Ishikawa (cell line): ENCODE results near the gene PRDM11.

Experiments
- CEBPB ChIP-seq: IDR thresholded peaks from 2 replicates; pipeline ENCODE4 v1.6.1; 2012
- CREB1 ChIP-seq: IDR thresholded peaks from 2 replicates; pipeline ENCODE4 v1.6.1; 2012; ENCODE audit warnings: low read depth
- EGR1 ChIP-seq: IDR thresholded peaks from 2 replicates; pipeline ENCODE4 v1.6.1; 2012
- EP300 ChIP-seq: IDR thresholded peaks from 2 replicates; pipeline ENCODE4 v1.6.1; 2012; ENCODE audit warnings: borderline replicate concordance
- FOXM1 ChIP-seq: IDR thresholded peaks from 2 replicates; pipeline ENCODE4 v1.6.1; 2012; ENCODE audit warnings: low read depth, borderline replicate concordance
- NFIC ChIP-seq: IDR thresholded peaks from 2 replicates; pipeline ENCODE4 v1.6.1; 2012
- RAD21 ChIP-seq: IDR thresholded peaks from 2 replicates; pipeline ENCODE4 v1.6.1; 2012; ENCODE audit warnings: low read depth
- TAF1 ChIP-seq: IDR thresholded peaks from 2 replicates; pipeline ENCODE4 v1.6.1; 2012; ENCODE audit warnings: low read depth, mild to moderate bottlenecking
- TCF12 ChIP-seq: IDR thresholded peaks from 2 replicates; pipeline ENCODE4 v1.6.1; 2012; ENCODE audit warnings: low read depth
- TEAD4 ChIP-seq: IDR thresholded peaks from 2 replicates; pipeline ENCODE4 v1.6.1; 2012
- YY1 ChIP-seq: IDR thresholded peaks from 2 replicates; pipeline ENCODE4 v1.6.1; 2012; ENCODE audit warnings: low read depth
- ZBTB7A ChIP-seq: IDR thresholded peaks from 2 replicates; pipeline ENCODE4 v1.6.1; 2012; ENCODE audit warnings: low read depth
- TF ChIP-seq, protein P1 (sequence below): IDR thresholded peaks from 2 replicates; pipeline ENCODE4 v1.6.1; 2012
- TF ChIP-seq, protein P2 (sequence below): IDR thresholded peaks from 2 replicates; pipeline ENCODE4 v1.6.1; 2012; ENCODE audit warnings: low read depth, mild to moderate bottlenecking
- TF ChIP-seq, protein P3 (sequence below): IDR thresholded peaks from 2 replicates; pipeline ENCODE4 v1.6.1; 2012

The PRDM11 gene

DNA sequence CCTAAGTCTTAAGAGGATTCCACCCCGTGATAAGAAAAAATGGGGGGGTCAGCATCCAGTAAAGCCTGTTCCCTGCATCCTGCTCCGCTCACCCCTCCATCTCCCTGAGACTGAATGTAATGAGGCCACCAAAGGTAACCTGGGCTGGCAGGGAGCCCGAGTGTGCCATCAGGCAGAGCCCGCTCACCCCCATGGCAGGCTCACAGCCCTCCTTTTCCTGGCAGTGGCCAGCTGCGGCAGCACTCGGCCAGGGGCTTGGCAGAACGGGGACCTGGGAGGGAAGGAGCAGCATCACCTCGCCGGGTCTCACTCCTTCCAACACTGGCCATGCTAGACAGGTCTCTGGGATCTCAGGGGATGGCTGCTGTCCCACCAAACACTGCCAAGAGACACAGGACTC lies 64.4 kb downstream of the PRDM11 start:
- TF ChIP-seq TCF12 = no peak
- no peak for TF ChIP-seq CEBPB
- TF ChIP-seq, protein P1, sequence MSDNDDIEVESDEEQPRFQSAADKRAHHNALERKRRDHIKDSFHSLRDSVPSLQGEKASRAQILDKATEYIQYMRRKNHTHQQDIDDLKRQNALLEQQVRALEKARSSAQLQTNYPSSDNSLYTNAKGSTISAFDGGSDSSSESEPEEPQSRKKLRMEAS = no peak
- TF ChIP-seq, protein P2, sequence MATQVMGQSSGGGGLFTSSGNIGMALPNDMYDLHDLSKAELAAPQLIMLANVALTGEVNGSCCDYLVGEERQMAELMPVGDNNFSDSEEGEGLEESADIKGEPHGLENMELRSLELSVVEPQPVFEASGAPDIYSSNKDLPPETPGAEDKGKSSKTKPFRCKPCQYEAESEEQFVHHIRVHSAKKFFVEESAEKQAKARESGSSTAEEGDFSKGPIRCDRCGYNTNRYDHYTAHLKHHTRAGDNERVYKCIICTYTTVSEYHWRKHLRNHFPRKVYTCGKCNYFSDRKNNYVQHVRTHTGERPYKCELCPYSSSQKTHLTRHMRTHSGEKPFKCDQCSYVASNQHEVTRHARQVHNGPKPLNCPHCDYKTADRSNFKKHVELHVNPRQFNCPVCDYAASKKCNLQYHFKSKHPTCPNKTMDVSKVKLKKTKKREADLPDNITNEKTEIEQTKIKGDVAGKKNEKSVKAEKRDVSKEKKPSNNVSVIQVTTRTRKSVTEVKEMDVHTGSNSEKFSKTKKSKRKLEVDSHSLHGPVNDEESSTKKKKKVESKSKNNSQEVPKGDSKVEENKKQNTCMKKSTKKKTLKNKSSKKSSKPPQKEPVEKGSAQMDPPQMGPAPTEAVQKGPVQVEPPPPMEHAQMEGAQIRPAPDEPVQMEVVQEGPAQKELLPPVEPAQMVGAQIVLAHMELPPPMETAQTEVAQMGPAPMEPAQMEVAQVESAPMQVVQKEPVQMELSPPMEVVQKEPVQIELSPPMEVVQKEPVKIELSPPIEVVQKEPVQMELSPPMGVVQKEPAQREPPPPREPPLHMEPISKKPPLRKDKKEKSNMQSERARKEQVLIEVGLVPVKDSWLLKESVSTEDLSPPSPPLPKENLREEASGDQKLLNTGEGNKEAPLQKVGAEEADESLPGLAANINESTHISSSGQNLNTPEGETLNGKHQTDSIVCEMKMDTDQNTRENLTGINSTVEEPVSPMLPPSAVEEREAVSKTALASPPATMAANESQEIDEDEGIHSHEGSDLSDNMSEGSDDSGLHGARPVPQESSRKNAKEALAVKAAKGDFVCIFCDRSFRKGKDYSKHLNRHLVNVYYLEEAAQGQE = no peak
- TF ChIP-seq FOXM1 = no peak
- TF ChIP-seq CREB1 = no peak
- TF ChIP-seq NFIC = no peak

DNA sequence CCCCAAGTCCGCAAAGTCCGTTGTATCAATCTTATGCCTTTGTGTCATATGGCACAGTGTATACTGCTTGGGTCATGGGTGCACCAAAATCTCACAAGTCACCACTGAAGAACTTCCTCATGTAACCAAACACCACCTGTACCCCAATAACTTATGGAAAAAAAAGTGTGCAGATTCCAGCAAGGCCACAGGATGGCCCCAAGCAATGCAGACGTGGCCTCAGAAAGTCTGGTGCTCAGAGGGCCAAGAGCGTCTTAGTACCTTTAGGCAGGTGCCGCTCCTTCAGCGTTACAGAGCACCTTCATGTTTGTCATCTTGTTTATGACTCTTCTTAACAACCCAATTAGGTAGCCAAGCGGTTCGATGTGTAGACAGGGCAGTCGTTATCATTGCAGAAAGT lies 65.3 kb downstream of the PRDM11 start:
- TF ChIP-seq RAD21 (no peak), EP300 (no peak), ZBTB7A (no peak), CREB1 (no peak), CEBPB (no peak), EGR1 (no peak), FOXM1 (no peak), TCF12 (no peak), TAF1 (no peak), NFIC (no peak), YY1 (no peak), TEAD4 (no peak)
- TF ChIP-seq, protein P2 = no peak
- TF ChIP-seq, protein P1 = no peak
- TF ChIP-seq, protein P3, sequence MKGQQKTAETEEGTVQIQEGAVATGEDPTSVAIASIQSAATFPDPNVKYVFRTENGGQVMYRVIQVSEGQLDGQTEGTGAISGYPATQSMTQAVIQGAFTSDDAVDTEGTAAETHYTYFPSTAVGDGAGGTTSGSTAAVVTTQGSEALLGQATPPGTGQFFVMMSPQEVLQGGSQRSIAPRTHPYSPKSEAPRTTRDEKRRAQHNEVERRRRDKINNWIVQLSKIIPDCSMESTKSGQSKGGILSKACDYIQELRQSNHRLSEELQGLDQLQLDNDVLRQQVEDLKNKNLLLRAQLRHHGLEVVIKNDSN = no peak

DNA sequence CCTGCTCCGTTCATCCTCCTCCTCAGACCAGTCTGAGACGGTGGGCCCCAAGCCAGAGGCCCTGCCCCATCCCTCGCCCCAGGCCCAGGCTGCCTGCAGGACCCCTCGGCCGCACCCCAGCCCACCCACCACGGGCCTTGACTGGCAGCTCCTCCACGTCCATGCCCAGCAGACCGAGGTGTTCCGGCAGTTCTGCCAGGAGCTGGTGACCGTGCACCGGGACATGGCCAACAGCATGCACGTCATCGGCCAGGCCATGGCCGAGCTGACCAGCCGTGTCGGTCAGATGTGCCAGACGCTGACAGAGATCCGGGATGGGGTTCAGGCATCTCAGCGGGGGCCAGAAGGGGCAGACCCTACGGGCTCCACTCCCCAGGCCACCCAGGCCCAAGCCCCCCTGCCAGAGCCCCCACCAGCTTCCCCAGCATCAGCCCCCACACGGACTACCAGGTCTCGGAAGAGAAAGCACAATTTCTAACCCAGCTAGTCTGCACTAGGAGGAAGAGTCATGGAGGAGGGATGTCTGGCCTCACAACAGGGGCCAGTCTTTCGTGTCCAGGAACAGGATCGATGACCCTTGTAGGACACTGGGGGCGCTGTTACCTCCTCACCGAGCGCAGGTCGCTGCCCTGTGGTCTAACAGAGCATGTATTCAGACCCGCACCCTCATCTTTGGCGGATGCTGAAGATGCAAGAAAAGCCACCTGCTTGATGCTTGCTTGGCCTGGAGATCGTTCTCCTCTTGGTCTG lies 66.3 kb downstream of the PRDM11 start:
- TF ChIP-seq RAD21 = no peak
- TF ChIP-seq, protein P1 = no peak
- no peak for TF ChIP-seq YY1
- TF ChIP-seq, protein P2 = no peak
- TF ChIP-seq ZBTB7A = no peak
- TF ChIP-seq, protein P3 = no peak
- no peak for TF ChIP-seq TAF1
- no peak for TF ChIP-seq EP300
- no peak for TF ChIP-seq TCF12
- no peak for TF ChIP-seq TEAD4
- TF ChIP-seq FOXM1 = no peak

DNA sequence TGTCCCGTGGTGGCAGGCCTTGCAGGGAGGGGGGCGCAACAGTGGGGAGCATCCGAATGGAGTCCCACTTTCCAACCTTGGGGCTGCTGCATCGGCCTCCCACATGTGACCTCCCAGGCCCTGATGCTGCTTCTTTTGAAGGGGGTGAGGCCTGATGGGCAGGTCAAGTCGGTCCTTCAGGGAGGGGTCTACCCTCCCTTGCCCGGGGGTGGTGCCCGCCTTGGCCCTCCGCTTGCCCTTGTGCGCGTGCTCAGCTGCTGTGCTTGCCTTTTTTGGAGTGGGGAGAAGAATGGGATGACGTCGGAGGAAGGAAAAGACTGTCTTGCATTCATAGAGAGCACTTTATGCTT lies 66.9 kb downstream of the PRDM11 start:
- TF ChIP-seq EP300 (no peak), FOXM1 (no peak), RAD21 (no peak), YY1 (no peak), TAF1 (no peak), EGR1 (no peak), NFIC (no peak), CREB1 (no peak), TEAD4 (no peak), TCF12 (no peak), ZBTB7A (no peak)
- TF ChIP-seq, protein P2 = no peak
- TF ChIP-seq, protein P1 = no peak
